Measurements from ENCODE around the gene RPS2.
A peak's percentile ranks its signal among the peaks of the same experiment; 100 is the strongest.
"Not testable (repeated sequence)": the region's sequence is repeated elsewhere in the genome, so short reads cannot be mapped to it uniquely, and the experiment has no call there.

Gene RPS2

DNA sequence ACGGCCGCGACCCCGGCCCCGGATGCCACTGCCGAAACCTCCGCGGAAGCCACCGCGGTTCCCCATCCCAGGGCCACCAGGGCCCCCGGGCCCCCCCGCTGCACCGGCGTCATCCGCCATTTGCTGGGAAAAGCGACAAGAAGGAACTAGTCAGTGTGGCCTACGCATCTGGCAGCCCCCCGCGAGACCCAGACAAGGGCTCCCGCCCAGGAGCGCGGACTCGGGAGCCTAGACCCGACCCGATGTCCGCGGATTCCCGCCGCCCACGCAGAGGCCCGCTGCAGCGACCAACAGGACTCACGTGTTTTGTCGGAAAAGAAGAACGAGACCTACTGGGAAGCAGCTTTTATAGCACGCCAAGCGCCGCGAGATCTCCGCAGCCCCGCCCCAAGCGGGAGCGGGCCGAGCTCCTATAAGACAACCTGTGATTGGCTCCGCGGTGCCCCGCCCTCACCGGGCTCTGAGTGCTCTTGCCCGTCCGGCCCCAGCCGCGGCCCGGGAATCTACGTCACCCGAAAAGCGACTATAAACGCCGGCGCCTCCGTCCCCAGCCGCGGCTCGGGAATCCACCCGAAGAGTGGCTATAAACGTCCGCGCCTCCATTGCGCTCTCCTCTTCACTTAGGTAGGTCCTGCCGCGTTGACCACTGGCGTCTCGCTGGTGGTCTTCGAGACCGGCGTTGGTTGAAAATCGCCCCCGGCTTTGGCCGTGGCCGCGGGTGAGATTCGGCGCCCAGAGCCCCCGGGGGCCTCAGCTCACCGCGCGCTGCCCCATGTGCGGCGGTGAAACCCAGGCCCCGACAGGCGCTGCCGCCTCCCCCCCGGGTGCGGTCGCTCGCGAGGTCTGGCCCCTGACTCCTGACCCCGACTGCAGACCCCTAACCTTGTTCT, at the start of gene RPS2:
TSS of gene RPS2 (minus strand) at position 321 of the 890 bp plus-strand sequence. CDS start at position 120, 201 bp downstream.
- peak; percentile 96 to 97 for DNase-seq (ENCODE audit: low read depth in 2 of 2)

DNA sequence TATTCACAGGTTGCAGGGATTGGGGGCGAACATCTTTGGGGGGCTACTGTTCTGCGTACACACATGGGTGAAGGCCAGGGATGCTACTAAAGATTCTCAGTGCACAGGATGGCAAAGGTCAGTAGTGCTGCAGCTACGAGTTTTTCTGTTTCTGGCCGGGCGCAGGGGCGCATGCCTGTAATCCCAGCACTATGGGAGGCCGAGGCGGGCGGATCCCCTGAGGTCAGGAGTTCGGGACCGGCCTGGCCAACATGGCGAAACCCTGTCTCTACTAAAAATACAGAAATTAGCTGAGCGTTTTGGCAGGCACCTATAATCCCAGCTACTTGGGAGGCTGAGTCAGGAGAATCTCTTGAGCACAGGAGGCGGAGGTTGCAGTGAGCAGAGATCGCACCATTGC, 48.9 kb upstream of the RPS2 start:
- no peak for DNase-seq (ENCODE audit: low read depth in 2 of 2)

DNA sequence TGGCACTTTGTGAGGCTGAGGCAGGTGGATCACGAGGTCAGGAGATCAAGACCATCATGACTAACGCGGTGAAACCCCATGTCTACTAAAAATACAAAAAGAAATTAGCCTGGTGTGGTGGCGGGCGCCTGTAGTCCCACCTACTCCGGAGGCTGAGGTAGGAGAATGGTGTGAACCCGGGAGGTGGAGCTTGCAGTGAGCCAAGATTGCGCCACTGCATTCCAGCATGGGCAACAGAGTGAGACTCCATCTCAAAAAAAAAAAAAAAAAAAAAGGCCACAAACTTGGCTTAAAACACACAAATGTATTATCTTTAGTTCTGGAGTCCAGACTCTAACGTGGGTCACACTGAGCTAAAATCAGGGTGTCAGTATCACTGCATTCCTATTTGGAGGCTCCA, 47.1 kb upstream of the RPS2 start:
- not testable (repeated sequence) for DNase-seq (ENCODE audit: low read depth in 2 of 2)

DNA sequence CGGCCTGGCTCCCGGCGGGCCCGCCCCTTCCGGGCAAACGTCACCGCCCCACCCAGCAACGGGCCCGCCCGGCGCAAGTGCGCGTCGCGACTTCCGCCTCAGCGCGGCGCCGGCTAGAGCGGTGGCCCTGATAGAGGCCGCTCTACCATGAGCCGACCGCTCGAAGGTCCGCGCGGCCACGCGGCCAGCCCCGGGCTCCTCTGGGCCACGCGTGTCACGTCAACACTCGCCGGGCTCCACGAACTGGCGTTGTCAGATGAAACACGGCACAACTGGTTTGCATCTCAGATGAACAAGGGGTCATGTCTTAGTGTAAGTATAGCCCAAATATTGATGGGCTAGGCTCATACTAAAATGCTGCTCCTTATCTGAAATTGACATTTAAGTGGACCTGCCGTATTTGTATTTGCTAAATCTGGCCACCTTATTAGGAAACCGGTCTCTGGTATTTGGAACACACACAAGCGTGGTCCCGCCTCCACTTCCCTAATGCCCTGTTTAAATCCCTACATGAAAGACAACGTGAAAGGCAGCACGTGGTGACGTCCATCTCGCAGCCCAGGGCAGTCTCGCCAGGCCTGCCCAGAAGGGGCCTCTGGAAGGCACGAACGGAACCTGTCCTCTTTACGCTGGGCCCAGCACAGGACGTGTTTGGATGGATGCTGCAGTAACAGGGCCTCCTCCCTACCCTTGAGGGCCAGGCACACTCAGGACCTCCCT, 45.3 kb upstream of the RPS2 start, which contains the start of gene ZNF598:
TSS of gene ZNF598 (minus strand) at position 31 of the 720 bp plus-strand sequence.
- DNase-seq (ENCODE audit: low read depth in 2 of 2), result peak; percentile 63 to 76

DNA sequence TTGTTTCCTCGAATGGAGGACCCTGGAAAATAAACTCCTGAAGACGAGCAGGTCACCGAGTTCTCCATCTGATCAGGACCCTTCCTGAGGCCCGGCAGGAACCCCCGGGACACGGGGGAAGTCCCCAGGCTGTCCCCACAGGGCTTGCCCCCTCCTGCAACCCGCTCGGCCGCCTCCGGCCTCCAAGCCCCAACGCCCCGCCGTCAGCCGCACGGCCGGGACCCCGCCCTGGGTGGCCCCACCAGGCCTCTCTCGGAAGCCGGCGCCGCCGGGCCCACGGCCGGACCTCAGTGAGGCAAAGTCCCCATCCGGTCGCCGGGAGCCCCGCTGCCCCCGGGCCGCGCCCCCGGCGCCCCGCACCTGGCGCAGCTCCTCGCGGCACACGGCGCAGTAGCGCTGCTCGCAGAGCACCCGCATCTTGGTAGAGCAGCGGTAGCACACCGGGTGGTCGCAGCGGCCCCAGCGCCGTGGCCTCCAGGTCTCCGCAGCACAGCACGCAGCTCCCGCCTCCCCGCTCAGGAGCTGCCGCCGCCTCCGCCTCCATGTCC, 44.6 kb upstream of the RPS2 start:
- DNase-seq (ENCODE audit: low read depth in 2 of 2), result no peak

DNA sequence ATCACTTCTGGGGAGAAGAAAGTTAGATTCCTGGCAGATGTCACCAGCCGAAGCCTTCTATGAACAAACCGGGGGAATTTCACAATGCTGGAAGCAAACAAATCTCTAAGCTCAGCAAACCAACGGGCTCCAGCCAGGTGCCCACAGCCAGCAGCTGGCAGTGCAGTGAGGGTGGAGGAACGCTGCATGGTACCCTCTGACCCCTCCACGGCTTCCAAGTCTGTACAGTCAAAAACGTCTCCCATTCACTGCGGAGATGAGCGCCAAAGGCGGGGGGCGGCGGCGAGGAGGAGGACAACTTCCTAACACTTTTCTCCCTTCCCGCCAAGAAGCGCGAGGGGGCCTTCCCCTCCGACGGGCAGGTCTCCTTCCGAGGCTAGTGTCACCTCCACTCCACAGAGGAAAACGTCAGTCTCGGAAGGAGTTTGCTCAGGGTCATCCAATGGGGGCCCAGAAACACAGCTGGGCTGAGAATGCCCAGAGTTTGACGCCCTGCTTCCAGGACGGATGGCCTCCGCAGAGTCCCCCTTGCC, 44.1 kb upstream of the RPS2 start:
- DNase-seq (ENCODE audit: low read depth in 2 of 2), result no peak

DNA sequence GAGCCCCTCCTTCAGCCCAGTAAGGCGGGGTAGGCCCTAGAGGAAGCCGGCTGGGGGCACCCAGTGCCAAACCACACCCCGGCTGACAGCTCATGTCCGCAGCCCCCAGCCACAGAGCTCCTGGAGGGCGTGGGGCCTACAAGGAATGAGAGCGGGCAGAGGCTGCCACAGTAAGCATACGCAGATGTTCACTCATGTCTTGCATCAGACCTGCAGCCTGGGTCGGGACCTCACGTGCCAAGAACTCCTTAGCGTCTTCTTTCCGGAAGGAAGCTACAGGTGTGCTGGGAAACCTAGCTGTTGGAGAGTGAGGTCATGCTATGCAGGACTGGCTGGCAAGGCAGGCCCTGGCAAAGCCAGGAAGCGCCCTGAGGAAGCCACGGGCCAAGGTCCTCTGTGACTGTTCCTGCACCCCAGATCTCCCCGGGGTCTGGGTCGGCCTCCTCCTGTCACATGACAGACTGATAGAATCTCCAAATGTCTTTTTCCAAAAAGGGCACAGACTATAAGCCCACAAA, 43.4 kb upstream of the RPS2 start:
- DNase-seq (ENCODE audit: low read depth in 2 of 2), result no peak

DNA sequence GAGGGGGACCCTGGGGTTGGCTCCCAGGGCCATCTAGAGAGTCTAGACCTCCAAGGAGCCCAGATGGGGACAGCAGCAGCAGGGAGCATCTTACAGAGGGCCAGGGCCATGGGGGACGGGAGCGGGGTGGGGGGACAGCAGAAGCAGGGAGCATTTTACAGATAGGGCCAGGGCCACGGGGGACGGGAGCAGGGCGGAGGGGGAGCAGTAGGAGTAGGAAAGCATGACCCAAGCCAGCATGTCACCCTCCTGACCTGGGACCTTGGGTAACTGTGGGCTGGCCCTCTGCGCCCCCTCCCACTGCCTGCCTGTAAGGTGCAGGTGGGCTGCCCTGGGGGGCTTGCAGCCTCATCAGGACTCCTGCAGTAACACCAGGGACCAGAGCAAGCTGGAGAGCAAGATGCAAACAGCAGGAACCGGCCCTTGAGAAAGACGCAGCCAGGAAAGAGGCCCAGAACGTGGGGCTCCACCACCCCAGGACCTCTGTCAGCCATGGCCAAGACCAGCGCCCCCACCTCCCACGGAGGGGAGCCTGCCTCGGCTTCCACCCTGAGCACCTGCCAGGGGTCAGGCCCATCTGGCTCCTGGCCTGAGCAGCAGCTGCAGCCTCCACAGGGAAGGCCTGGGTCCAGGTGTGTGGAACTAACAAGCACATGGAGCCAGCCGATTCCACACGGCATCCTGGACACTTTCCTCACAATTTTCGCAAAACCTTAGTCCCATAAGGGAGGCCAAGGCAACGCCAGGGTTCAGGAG, 42.6 kb upstream of the RPS2 start:
- DNase-seq (ENCODE audit: low read depth in 2 of 2), result no peak

DNA sequence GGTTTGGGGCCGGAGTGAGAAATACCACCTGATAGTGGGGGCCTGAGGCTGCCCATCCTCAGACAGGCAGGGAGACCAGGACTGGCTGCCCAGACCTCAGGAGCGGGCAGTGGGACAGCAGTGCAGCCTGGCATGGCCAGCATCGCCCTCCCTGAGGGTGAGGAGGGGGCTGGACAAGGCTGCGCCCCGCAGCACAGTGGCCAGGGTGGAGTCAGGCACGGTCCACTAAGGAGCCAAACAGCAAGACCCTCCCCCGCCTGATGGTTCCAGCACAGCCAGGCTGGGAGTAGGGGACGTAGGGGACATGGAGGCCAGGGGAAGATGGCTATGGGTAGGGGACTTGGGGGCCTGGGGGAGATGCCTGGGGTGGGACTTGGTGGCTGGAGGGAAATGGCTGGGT, 41.7 kb upstream of the RPS2 start:
- DNase-seq (ENCODE audit: low read depth in 2 of 2), result no peak

DNA sequence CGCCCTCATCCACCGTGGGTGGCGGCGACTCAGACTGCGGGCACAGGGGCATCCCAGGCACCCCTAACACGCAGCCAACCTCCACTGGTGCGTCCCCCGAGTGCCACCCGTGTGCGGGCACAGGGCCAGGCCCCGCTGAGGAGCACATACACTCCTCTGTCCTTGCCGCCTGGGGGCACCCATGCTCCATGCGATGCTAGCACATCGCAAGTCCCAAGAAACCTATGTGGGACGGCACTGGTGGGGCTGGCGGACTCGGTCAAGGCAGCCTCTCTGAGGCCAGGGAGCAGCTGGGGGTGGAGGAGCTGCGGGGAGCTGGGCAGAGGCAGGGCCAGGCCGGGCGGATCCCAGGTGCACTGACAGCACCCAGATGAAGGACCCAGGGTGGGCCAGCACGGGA, 41.0 kb upstream of the RPS2 start:
- no peak for DNase-seq (ENCODE audit: low read depth in 2 of 2)

DNA sequence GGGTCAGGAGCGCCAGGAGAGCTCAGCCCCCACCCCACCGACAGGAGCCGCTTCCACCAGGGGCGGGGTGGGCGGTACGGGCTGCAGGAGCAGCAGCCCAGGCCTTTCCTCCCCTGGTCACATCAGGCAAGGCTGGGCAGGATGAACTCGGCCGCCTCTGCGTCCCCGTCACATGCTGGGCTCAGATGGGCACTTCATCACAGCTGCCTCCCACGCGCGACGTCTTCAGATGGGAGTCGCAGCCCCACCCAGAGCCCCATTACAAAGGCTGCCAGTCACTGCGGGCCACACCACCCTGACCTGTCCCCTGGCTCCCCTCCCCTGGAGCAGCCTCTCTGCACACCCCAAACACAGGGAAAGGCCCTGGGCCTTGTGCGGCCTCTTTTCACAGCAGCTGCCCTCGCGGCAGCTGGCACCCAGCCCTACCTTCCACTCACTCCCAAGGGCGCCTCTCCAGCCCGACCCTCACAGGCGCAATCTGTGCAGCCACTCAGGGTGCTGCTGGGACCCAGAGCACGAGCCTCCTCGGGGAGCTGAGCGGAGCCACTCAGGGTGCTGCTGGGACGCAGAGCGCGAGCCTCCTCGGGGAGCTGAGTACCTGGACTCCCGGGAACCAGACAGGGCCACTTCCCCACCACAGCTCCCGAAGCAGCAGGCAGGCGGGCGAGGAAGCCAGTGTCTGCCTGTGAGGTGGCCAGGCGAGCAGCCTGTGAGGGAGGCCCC, 40.3 kb upstream of the RPS2 start:
- DNase-seq (ENCODE audit: low read depth in 2 of 2), result no peak

DNA sequence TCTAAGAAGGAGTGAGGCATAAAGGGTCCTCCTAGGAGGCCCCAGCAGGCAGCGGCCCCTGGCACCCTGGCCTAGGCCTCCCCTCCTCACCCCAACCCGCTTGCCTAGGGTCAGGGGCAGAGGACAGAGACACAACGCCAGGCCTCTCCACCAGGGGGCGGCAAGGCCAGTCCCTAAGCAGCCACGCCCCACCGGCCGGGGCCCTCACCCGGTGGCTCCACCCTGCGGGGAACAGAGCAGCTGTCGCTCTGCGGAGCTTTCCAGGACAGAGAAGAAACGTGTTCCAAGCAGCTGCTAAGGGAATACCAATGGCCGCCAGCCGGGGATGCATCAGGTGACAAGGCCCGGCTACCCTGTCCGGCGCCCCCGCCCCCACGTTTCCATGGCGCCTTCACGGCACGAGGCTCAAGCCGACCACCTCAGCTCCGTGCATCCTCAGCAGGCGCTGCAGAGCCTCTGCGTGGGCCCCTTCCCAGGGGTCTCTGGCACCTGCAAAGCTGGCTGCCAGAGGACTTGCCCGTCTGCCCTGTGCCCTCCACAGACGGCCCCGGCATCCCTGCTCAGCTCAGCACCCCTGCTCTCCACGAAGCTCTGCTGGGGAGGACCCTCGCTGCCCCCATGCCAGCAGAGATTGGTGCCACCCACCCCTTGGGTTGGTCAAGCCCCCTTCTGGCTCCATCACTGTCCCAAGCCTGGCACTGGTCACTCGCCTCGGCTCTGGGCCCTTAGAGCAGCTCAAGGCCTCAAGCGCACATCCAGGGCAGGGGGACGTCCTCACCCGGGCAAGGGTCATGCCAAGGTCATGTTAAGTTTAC, 39.4 kb upstream of the RPS2 start:
- DNase-seq (ENCODE audit: low read depth in 2 of 2), result peak; percentile 88 to 94

DNA sequence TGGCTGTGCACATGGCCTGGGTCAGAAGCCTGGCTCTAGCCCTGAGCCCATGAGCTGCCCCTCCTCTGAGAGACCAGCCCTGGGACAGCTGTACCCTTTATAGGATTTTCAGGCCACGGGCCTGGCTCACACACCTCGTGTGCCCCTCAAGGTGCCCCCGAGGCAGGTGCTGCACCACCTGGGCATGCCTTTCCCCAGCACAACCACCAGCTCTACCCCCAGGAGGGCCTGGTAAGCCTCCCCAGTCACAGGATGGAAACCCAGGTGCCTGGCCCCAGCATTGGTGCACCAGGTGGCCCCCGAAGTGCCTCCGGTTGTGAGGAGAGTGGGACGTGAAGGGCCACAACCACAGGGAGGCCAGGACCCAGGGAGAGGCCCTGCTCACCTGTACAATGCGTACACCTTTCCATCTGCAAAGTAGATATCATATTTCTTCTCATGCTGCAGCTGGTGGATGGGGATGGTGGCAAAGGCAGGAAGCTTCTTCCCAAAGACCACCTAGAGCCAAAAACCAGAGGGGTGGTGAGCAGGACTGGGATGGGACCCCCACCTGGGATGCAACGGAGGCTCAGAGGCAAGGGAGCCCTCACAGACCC, 38.7 kb upstream of the RPS2 start:
- DNase-seq (ENCODE audit: low read depth in 2 of 2), result no peak

DNA sequence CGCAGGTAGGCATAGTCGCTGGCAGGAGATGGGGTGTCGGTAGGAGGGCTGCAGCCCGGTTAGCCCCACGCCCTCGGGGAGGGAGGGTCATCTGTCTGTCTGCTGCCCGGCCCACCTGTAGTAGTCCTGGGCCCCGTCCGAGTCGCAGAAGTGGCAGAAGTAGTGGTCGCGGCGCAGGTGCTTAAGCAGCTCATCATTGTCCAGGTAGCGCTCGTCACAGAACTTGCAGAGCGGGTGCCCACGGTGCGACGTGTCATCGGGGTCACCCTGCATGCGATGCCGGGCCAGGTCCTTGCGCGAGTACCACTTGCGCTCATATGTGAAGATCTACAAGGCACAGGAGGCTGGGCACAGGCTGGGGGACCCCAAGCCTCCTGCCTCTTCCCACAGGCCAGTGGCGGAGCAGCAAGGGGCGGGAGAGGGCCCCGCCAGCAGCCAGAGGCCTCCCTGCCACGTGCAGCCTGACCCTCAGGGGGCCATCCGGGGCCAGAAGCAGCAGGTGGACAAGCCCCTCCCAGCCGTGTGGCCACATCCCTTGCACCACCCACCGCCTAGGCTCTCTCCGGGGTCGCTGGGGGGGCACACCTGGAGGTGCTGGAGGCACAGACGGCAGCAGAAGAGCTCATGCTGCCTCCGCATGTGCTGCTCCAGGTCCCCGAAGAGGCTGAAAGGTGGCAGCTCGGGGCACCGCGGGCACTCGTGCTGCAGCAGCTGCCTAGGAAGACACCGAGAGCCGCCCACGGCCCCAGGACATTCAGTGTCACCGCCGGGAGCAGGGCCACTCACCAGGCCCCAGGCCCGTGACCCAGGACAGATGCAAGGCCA, 38.0 kb upstream of the RPS2 start:
- no peak for DNase-seq (ENCODE audit: low read depth in 2 of 2)

DNA sequence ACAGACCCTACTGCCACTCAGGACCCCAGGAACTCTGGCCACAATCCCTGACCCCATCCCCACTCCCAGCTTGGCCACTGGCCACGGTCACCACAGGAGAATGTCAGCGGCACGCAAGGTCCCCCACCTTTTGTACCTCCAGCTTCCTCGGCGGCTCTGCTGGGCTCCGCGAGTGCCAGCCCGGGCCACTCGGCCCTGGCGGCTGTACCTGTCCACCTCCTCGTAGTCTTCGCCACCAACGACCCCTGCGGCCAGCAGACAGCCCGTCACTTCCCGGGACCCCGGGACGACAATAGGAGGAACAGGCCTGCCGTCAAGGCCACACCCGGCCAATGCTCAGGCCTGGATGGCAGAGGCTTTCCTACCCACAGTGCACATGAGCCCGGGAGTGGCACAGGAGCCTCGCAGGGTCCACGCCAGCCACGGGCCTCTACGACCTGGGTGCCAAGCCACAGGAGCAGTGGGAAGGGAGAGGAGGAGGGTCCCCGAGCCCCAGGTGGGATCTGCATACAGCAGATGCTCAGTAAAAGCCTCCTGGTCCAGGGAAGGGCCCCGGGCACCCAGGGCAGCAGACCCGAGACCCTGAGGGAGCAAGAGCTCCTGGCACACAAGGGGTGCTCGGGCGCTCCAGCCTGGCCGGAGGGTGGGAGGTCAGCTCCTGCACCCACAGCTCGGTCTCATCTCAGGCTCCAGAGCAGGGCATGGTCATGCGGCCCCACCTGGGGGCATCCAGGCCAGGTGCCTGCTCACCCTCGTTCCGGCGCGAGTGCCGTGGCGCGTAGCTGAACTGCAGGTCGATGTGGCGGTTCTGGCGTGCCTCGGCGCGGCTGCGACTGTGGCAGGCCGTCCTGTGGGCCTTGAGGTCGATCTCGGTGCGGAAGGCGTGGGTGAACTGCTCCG, 37.1 kb upstream of the RPS2 start:
- no peak for DNase-seq (ENCODE audit: low read depth in 2 of 2)

DNA sequence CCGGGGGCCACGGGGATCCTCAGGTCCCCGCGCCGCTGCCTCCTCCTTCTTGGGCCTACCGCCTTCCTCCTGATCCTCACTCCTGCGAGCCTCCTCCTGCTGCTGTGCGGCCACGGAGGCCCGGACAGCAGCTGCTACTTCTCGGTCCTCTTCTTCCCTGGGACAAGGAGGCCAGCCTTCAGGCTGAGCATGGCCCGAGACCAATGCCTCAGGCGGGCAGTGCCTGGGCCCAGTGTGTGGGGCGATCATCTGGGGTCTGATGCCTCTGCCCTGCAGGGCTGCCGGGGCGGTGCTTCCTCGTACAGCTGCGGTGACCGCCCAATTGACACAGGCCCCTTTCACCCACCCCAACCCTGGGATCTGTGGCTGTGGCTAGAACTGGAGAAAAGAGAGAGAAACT, 36.4 kb upstream of the RPS2 start:
- no peak for DNase-seq (ENCODE audit: low read depth in 2 of 2)

DNA sequence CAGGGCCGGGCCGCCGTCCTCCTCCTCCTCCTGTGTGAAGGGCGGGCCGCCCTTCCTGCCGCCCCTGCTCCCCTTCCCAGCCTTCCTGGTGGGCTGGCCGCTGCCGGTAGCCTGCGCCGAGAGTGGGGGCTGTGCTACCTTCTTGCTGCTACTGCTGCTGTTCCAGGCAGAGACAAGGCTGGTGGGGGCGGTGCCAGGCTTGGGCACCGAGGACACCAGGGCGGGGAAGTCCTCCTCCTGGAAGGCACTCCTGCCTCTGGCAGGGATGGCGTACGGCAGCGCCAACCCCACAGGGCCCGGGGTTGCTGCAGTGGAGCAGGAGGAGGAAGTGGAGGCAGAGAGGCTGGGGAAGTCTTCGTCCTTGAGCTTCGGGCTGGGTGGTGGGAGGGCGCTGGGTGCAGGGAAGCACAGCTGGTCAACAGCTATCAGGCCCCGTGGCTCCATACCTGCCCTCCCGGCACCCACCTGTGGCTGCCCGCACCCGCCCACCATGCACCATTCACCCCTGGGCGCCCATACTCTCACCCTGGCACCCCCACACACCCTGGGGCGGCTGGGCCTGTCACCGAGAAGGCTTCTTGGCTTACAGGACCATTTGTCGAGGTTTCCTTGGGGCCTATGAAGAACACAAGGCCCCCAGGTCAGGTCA, 35.4 kb upstream of the RPS2 start:
- DNase-seq (ENCODE audit: low read depth in 2 of 2), result no peak

Measured in stimulated activated CD8-positive, alpha-beta memory T cell treated with anti-CD3 and anti-CD28 coated beads, Interleukin-2, amount 100 ng/mL, for 48 hours (primary cell).